ENCODE data around the gene MTFR2.

GRCh38 chr6:136212608-136213007, 37.5 kb downstream of the MTFR2 start:
- no peak for TF ChIP-seq POLR2AphosphoS5 (IDR thresholded peaks at IDR 0.05)
- no peak for TF ChIP-seq CTCF (IDR thresholded peaks at IDR 0.05)
- TF ChIP-seq POLR2A (IDR thresholded peaks at IDR 0.05) = no peak

Data from gastroesophageal sphincter (tissue), 3 donors.